Mucosa of stomach (tissue), 1 donor: ENCODE results near the gene SETD4.

Experiments
- H3K27me3 ChIP-seq: one replicate; pipeline ENCODE4 v1.7.0; 2013; ENCODE audit warnings: mild to moderate bottlenecking, low read length; ENCODE audit not compliant: control insufficient read depth, insufficient read depth
- H3K36me3 ChIP-seq: one replicate; pipeline ENCODE4 v1.7.0; 2013; ENCODE audit warnings: low read length; ENCODE audit not compliant: control insufficient read depth, insufficient read depth
- H3K4me1 ChIP-seq: one replicate; pipeline ENCODE4 v1.7.0; 2013; ENCODE audit warnings: mild to moderate bottlenecking, low read length; ENCODE audit not compliant: control insufficient read depth, insufficient read depth
- H3K4me3 ChIP-seq: one replicate; pipeline ENCODE4 v1.7.0; 2013; ENCODE audit warnings: low read length
- H3K9ac ChIP-seq: one replicate; pipeline ENCODE4 v1.7.0; 2013; ENCODE audit warnings: mild to moderate bottlenecking, low read length, moderate library complexity
- H3K9me3 ChIP-seq: one replicate; pipeline ENCODE4 v1.7.0; 2013; ENCODE audit warnings: mild to moderate bottlenecking, low read length, moderate library complexity; ENCODE audit not compliant: control insufficient read depth
- donor health status: Pancreatic carcinoma.

SETD4 gene

DNA sequence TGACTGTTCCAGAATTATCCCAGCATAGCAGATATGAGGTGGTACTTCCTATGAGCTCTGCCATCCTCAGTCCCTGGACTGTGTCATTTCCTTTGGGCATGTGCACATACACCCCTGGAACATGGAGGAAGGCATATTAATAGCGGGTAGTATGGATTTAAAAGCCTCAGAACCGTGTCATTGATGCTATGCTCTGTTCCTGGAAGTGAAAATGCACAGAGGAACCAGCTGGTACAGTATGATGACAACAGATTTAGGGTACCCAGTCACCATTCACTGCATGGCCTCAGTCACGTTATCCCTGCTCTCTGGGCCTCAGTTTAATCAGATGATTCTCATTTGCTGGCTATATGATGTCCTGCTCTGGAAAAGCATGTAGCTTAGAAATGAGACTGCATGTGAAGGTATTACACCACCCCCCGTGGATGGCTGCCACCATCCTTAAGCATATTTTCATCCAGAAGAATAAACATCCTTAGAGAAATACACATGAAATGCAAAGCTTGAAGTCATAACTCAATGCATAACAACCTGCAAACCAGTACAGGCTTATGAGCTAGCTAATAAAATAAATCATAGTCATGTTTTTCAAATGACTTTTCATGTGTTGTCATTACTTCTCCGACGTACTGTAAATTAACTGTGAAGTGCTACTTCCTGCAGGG is 37.8 kb downstream of the SETD4 start:
- Histone ChIP-seq H3K36me3 (no peaks in the 10 kb centered on the region), H3K9me3 (no peaks in the 10 kb centered on the region), H3K4me3 (no peak overlapping the region), H3K4me1 (peaks cover 2% of the 10 kb centered on the region), H3K27me3 (no peaks in the 10 kb centered on the region), H3K9ac (no peak overlapping the region)

DNA sequence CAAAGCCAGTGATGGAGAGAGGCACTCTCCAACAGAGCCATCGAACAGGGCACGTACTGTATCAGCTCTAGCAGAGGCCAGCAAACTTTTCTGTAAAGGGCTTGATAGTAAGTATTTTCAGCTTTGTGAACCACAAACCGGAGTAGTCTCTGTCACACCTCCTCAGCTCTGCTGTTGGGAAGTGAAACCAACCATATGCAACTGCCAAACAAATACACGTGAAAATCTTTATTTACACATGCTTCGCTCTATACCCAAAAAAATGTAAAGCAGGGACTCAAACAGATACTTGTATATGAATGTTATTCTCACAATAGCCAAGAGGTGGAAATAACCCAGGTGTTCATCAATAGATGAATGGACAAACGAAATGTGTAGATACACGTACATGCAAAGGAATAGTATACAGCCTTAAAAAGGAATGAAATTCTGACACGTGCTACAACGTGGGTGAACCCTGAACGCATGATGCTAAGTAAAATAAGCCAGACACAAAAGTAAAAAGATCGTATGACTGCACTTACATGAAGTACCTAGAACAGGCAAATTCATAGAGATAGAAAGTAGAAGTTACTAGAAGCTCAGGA is 39.0 kb downstream of the SETD4 start:
- H3K36me3 ChIP-seq, result no peaks in the 10 kb centered on the region
- no peaks in the 10 kb centered on the region for H3K9me3 ChIP-seq
- no peak overlapping the region for H3K9ac ChIP-seq
- H3K4me3 ChIP-seq, result no peak overlapping the region
- H3K4me1 ChIP-seq, result no peaks in the 10 kb centered on the region
- no peaks in the 10 kb centered on the region for H3K27me3 ChIP-seq

DNA sequence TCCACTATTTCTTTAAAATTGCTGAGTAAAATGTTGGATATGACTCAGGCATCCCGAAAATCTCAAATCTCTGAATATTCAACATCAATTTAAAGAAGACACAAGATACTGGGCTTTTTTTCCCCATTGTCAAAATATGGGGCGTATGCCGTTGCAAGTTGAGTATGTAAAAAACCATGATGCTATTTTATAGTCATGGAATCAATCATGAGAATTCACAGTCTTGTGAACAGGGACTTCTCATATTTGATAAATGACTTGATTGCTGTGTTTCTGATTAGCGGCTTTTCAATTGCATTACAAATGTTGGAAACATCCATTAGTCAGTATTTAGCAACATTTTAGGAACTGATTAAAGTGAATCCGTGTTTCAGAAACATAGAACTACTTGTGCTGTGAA is 45.3 kb downstream of the SETD4 start:
- no peaks in the 10 kb centered on the region for H3K27me3 ChIP-seq
- H3K4me3 ChIP-seq, result no peak overlapping the region
- H3K9ac ChIP-seq, result no peak overlapping the region
- H3K36me3 ChIP-seq, result no peaks in the 10 kb centered on the region
- H3K9me3 ChIP-seq, result no peaks in the 10 kb centered on the region
- H3K4me1 ChIP-seq, result no peaks in the 10 kb centered on the region

- Histone ChIP-seq H3K4me1 (no peaks in the 10 kb centered on the region), H3K9me3 (no peaks in the 10 kb centered on the region), H3K4me3 (no peak overlapping the region), H3K36me3 (no peaks in the 10 kb centered on the region), H3K27me3 (no peaks in the 10 kb centered on the region), H3K9ac (no peak overlapping the region)
These were observed 49.5 kb downstream of the SETD4 start for GRCh38 chr21:36010801-36011200.

DNA sequence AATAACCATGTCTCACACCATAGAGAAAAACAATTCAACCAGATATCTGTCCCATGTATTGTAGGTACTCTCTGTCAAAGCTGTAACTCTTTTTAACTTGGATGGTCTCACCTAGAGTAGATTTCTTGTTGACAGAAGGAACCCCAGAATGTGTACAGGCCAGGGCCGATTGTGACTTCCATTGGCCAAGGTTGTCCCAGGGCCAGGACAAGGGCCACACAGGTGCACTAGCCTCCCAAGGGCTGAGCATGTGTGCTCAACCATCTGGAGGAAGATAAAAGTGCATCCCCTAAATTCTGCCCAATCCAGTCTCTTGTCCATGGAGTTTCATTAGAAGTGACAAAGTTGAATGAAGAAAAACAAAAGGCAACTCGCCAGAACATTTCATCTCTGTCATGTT is 51.8 kb downstream of the SETD4 start:
- Histone ChIP-seq H3K36me3 (no peaks in the 10 kb centered on the region), H3K27me3 (no peaks in the 10 kb centered on the region), H3K4me1 (no peaks in the 10 kb centered on the region), H3K4me3 (no peak overlapping the region), H3K9me3 (no peaks in the 10 kb centered on the region), H3K9ac (no peak overlapping the region)

GRCh38 chr21:36005879-36006400 is 54.4 kb downstream of the SETD4 start:
- no peak overlapping the region for H3K9ac ChIP-seq
- no peaks in the 10 kb centered on the region for H3K4me1 ChIP-seq
- no peaks in the 10 kb centered on the region for H3K9me3 ChIP-seq
- no peaks in the 10 kb centered on the region for H3K36me3 ChIP-seq
- H3K27me3 ChIP-seq, result no peaks in the 10 kb centered on the region
- no peak overlapping the region for H3K4me3 ChIP-seq

DNA sequence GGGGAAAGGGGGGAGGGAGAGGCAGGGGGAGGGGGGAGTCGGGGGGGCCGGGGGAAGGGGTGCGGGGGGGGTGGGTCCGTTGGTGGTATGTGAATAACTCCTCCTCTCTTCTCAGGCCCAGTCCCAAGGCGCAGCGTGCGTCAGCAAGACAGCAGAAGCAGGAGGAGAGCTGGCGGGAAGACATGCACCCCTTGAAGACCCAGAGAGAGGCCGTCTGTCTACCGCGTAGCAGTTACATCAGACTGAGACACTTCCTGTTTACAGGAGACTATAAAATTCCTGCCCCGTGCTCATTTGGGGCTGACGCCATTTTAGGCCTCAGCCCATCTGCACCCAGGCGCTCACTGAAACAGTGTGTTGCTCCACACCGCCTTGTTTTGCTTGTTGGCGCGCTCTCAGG is 55.3 kb downstream of the SETD4 start:
- Histone ChIP-seq H3K36me3 (no peaks in the 10 kb centered on the region), H3K4me1 (no peaks in the 10 kb centered on the region), H3K27me3 (no peaks in the 10 kb centered on the region), H3K4me3 (no peak overlapping the region), H3K9ac (no peak overlapping the region), H3K9me3 (no peaks in the 10 kb centered on the region)

GRCh38 chr21:36004441-36004840 is 55.9 kb downstream of the SETD4 start:
- Histone ChIP-seq H3K36me3 (no peaks in the 10 kb centered on the region), H3K4me3 (no peak overlapping the region)

GRCh38 chr21:36003776-36004175 is 56.5 kb downstream of the SETD4 start:
- no peaks in the 10 kb centered on the region for H3K27me3 ChIP-seq
- H3K36me3 ChIP-seq, result no peaks in the 10 kb centered on the region
- no peak overlapping the region for H3K9ac ChIP-seq
- H3K4me3 ChIP-seq, result no peak overlapping the region
- H3K9me3 ChIP-seq, result no peaks in the 10 kb centered on the region
- no peaks in the 10 kb centered on the region for H3K4me1 ChIP-seq

More at GRCh38 chr21:36004441-36004840, 55.9 kb downstream of the SETD4 start:
- no peak overlapping the region for H3K9ac ChIP-seq
- H3K9me3 ChIP-seq, result no peaks in the 10 kb centered on the region
- no peaks in the 10 kb centered on the region for H3K27me3 ChIP-seq
- H3K4me1 ChIP-seq, result no peaks in the 10 kb centered on the region

DNA sequence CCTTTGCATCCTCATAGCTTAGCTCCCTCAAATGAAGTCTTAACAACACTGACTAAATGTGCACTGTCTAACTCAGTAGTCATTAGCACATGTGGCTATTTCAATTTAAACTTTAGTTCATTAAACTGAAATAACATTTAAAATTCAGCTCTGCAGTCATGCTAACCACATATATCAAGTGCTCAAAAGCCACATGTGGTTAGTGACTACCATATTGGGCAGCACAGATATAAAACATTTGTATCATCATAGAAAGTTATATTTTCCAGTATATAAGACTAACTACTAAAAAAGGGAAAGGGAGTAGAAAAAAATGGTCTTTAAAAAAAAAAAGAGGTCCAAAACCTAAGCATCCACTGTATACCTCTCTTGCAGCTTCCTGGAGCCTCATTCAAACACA is 64.1 kb downstream of the SETD4 start:
- no peak overlapping the region for H3K4me3 ChIP-seq
- no peak overlapping the region for H3K9ac ChIP-seq
- H3K36me3 ChIP-seq, result no peaks in the 10 kb centered on the region
- H3K4me1 ChIP-seq, result peaks cover 25% of the 10 kb centered on the region
- no peaks in the 10 kb centered on the region for H3K27me3 ChIP-seq
- no peaks in the 10 kb centered on the region for H3K9me3 ChIP-seq

- no peaks in the 10 kb centered on the region for H3K9me3 ChIP-seq
- no peaks in the 10 kb centered on the region for H3K27me3 ChIP-seq
- H3K9ac ChIP-seq, result no peak overlapping the region
- no peaks in the 10 kb centered on the region for H3K36me3 ChIP-seq
- H3K4me3 ChIP-seq, result no peak overlapping the region
- peaks cover 25% of the 10 kb centered on the region for H3K4me1 ChIP-seq
These were observed 64.7 kb downstream of the SETD4 start for GRCh38 chr21:35995522-35996088.

- Histone ChIP-seq H3K9ac (no peak overlapping the region), H3K27me3 (no peaks in the 10 kb centered on the region), H3K4me1 (peaks cover 31% of the 10 kb centered on the region), H3K36me3 (no peaks in the 10 kb centered on the region), H3K4me3 (no peak overlapping the region), H3K9me3 (no peaks in the 10 kb centered on the region)
These were observed 65.7 kb downstream of the SETD4 start for GRCh38 chr21:35994613-35995012.
